ENCODE data around the gene HMG20A.
A peak's percentile ranks its signal among the peaks of the same experiment; 100 is the strongest.

Gene HMG20A

DNA sequence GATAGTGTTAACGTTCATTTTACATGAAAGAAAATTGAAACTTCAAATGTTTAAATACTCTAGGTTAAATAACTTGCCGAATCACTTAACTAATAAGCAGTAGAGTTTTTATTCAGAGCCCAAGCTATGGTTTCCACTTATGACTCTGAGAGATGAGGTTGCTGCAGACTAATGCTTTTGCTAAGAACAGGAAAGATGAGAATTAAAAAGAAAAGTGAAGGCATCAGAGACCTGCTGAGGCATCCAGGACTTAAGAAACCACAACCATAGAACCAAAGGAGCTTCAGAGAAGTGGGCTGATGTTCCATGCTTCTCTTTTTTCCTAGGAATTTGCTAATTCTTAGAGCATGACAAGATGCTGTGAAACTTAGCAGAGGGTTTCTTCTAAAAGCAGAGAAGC lies 9.5 kb downstream of the HMG20A start:
- no peak overlapping the region for H3K4me3 ChIP-seq (ENCODE audit: severe bottlenecking)
- no peaks in the 10 kb centered on the region for H3K9me3 ChIP-seq (ENCODE audit: severe bottlenecking)
- H3K36me3 ChIP-seq (ENCODE audit: low read depth) = no peaks in the 10 kb centered on the region
- DNase-seq (ENCODE audit: low spot score) (no peak), ATAC-seq (ENCODE audit: low read depth) (no peak)
- H3K4me1 ChIP-seq (ENCODE audit: insufficient read depth, poor library complexity, severe bottlenecking) = no peaks in the 10 kb centered on the region
- no peak overlapping the region for H3K27ac ChIP-seq (ENCODE audit: poor library complexity, severe bottlenecking)
- H3K27me3 ChIP-seq (ENCODE audit: insufficient read depth, poor library complexity, severe bottlenecking) = no peaks in the 10 kb centered on the region
- TF ChIP-seq, protein P1, sequence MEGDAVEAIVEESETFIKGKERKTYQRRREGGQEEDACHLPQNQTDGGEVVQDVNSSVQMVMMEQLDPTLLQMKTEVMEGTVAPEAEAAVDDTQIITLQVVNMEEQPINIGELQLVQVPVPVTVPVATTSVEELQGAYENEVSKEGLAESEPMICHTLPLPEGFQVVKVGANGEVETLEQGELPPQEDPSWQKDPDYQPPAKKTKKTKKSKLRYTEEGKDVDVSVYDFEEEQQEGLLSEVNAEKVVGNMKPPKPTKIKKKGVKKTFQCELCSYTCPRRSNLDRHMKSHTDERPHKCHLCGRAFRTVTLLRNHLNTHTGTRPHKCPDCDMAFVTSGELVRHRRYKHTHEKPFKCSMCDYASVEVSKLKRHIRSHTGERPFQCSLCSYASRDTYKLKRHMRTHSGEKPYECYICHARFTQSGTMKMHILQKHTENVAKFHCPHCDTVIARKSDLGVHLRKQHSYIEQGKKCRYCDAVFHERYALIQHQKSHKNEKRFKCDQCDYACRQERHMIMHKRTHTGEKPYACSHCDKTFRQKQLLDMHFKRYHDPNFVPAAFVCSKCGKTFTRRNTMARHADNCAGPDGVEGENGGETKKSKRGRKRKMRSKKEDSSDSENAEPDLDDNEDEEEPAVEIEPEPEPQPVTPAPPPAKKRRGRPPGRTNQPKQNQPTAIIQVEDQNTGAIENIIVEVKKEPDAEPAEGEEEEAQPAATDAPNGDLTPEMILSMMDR (IDR thresholded peaks at IDR 0.05; ENCODE audit: poor library complexity, severe bottlenecking) = no peak

DNA sequence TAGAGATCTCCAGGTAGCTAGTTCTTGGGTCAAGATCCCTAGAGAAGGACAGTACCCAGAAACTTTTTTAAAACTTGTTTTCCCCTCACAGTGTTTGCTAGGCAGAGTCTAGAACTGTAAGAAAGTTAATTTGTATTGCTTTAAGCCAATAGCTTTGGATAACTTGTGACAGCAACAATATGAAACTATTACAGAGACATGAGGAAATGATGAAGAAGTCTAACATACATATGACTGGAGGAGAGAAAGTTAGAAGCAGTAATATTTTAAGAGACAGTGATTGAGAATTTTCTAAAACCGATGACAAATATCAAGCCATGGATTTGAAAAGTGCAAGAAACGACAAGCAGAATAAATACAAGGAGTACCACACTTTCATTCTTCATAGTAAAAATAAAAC lies 10.0 kb downstream of the HMG20A start:
- Histone ChIP-seq H3K36me3 (ENCODE audit: low read depth) (no peaks in the 10 kb centered on the region), H3K27ac (ENCODE audit: poor library complexity, severe bottlenecking) (no peak overlapping the region), H3K4me1 (ENCODE audit: insufficient read depth, poor library complexity, severe bottlenecking) (no peaks in the 10 kb centered on the region), H3K9me3 (ENCODE audit: severe bottlenecking) (no peaks in the 10 kb centered on the region), H3K4me3 (ENCODE audit: severe bottlenecking) (no peak overlapping the region), H3K27me3 (ENCODE audit: insufficient read depth, poor library complexity, severe bottlenecking) (no peaks in the 10 kb centered on the region)
- TF ChIP-seq, protein P1 (IDR thresholded peaks at IDR 0.05; ENCODE audit: poor library complexity, severe bottlenecking) = no peak
- ATAC-seq (ENCODE audit: low read depth) = no peak
- DNase-seq (ENCODE audit: low spot score) = no peak

DNA sequence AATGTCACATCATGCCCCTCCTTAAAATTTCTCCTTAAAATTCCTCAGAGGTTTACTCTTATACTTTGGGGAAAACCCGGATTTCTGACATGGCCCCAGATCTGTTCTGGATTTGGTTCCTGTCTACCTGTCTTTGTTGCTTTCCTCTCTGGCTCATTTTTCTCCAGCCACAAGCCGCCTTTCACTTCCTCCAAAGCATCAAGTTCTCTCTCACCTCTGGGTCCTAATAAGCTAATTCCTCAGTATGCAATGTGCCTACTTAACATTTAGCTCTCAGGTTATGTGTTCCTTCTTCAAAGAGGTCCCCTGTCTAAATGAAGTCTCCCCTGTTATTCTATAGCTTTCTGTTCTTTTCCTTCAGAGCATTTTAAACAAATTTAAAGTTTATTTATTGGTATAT lies 16.1 kb downstream of the HMG20A start:
- no peak overlapping the region for H3K27ac ChIP-seq (ENCODE audit: poor library complexity, severe bottlenecking)
- H3K27me3 ChIP-seq (ENCODE audit: insufficient read depth, poor library complexity, severe bottlenecking) = no peaks in the 10 kb centered on the region
- no peak overlapping the region for H3K4me3 ChIP-seq (ENCODE audit: severe bottlenecking)
- TF ChIP-seq, protein P1 (IDR thresholded peaks at IDR 0.05; ENCODE audit: poor library complexity, severe bottlenecking) = no peak
- H3K36me3 ChIP-seq (ENCODE audit: low read depth) = no peaks in the 10 kb centered on the region
- ATAC-seq (ENCODE audit: low read depth) (no peak), DNase-seq (ENCODE audit: low spot score) (no peak)
- H3K4me1 ChIP-seq (ENCODE audit: insufficient read depth, poor library complexity, severe bottlenecking) = peaks cover 3% of the 10 kb centered on the region
- H3K9me3 ChIP-seq (ENCODE audit: severe bottlenecking) = no peaks in the 10 kb centered on the region

DNA sequence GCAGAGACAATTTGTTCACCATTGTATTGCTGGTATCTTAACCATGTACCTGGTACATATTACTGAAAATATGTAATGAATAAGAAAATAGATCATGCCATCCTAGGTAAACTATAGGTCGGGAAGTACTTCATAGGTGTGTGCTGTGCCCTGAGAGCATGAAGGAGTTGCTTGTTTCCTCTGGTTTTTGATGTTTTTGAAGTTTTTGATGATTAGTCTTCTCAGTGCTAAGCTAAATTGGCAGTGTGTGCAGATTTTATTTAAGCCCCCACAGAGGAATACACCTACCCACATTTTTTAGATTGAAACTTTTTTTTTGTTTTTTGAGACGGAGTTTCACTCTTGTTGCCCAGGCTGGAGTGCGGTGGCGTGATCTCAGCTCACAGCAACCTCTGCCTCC lies 16.6 kb downstream of the HMG20A start:
- Histone ChIP-seq H3K9me3 (ENCODE audit: severe bottlenecking) (no peaks in the 10 kb centered on the region), H3K27ac (ENCODE audit: poor library complexity, severe bottlenecking) (no peak overlapping the region), H3K36me3 (ENCODE audit: low read depth) (no peaks in the 10 kb centered on the region), H3K4me1 (ENCODE audit: insufficient read depth, poor library complexity, severe bottlenecking) (peaks cover 3% of the 10 kb centered on the region), H3K4me3 (ENCODE audit: severe bottlenecking) (no peak overlapping the region), H3K27me3 (ENCODE audit: insufficient read depth, poor library complexity, severe bottlenecking) (no peaks in the 10 kb centered on the region)
- TF ChIP-seq, protein P1 (IDR thresholded peaks at IDR 0.05; ENCODE audit: poor library complexity, severe bottlenecking) = no peak
- no peak for DNase-seq (ENCODE audit: low spot score)
- ATAC-seq (ENCODE audit: low read depth) = no peak

DNA sequence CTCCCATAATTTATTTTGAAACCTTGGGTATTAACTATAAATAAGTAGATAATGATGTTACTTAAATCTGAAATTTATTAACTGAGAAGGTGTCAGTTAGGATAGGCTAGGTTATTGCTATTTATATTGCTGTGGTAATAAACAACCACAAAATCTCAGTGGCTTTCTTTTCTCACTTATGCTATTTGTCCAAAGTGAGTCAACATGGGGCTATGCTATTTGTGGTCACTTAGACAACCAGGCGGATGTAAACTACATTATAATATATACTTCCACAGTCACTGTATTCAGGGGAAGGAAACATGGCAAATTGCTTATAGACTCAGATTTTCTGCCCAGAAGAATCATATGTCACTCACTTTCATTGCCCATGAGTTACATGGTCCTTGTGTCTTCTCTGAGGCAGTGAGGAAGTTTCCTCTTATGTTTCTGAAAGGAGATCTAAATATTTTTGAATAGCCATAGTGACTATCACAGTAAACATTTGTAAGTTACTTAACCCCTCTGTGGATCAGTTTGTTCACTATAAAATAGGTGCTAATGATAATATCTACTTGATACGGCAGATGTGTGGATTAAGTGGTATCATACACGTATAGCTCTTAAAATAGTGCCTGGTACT lies 19.8 kb downstream of the HMG20A start:
- ATAC-seq (ENCODE audit: low read depth) (peak; percentile 92), DNase-seq (ENCODE audit: low spot score) (no peak)

More for the DNA sequence above, 19.8 kb downstream of the HMG20A start:
- Histone ChIP-seq H3K27ac (ENCODE audit: poor library complexity, severe bottlenecking) (no peak overlapping the region), H3K4me1 (ENCODE audit: insufficient read depth, poor library complexity, severe bottlenecking) (peaks cover 3% of the 10 kb centered on the region), H3K4me3 (ENCODE audit: severe bottlenecking) (no peak overlapping the region), H3K27me3 (ENCODE audit: insufficient read depth, poor library complexity, severe bottlenecking) (no peaks in the 10 kb centered on the region), H3K36me3 (ENCODE audit: low read depth) (no peaks in the 10 kb centered on the region), H3K9me3 (ENCODE audit: severe bottlenecking) (no peaks in the 10 kb centered on the region)
- TF ChIP-seq, protein P1 (IDR thresholded peaks at IDR 0.05; ENCODE audit: poor library complexity, severe bottlenecking) = no peak

Data from RWPE2 (cell line).